CD4-positive, alpha-beta T cell treated with Interleukin-15 for 4 hours (primary cell): ENCODE results near the gene THOC5.

Source experiments
- DNase-seq: peaks from one replicate; pipeline ENCODE4 v3.0.0-alpha.2; 2020; ENCODE audit warnings: low spot score

The THOC5 gene

GRCh38 chr22:29473001-29473400, 80.6 kb downstream of the THOC5 start:
- DNase-seq = no peak

DNA sequence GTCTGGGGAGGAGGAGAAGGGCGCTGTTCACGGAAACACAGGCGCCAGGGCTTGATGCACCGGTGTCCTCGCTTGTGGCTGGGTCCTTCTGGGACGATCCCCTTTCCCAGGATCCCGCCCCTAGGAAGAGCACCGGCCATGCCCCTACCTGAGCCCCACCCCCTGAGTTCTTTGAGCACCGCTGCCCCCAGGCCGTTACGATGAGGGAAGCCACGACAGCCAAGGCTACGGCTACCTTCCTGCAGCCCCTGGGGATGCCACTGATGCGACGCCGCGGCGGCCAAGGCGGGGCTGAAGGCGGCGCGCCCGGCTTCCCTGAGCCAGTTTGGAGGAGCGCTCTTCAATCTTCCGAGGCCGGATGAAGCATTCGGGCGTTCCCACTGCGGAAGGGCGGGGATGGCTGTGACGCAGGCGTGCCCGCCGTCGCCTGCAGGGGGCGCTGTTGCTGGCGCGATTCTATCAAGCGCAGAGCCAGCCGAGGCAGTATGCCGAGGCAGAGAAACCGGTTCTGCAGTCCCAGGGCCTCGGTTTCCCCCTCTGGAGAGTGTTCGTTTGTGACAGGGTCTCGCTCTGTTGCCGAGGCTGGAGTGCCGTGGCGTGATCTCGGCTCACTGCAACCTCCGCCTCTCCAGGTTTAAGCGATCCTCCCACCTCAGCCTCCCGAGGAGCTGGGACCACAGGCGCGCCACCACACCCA, 83.2 kb downstream of the THOC5 start:
- DNase-seq = peak; percentile 57

DNA sequence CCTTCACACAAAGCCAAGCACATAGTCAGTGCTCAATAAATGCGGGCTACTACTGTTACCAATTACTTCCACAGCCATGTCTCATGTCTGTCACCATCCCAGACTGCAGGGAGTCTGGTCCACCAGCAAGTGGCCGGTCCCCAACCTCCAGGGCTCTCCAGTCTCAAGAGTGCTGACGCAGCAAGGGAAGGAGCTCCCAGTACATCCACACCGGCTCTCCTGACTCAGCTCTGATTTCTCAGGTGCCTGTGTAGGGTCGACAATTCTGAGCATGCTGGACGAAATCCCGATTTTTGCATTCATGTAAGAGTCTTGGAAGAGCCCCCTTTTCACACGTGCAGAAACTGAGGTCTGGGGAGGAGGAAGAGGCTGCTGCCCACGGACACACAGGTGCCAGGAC, 83.8 kb downstream of the THOC5 start:
- DNase-seq = no peak

GRCh38 chr22:29464581-29464980, 89.0 kb downstream of the THOC5 start:
- DNase-seq = no peak

- DNase-seq = no peak
Measured at GRCh38 chr22:29463629-29464028, 89.9 kb downstream of the THOC5 start.

- no peak for DNase-seq
Measured at GRCh38 chr22:29461263-29461662, 92.3 kb downstream of the THOC5 start.

- no peak for DNase-seq
Measured at GRCh38 chr22:29459773-29460172, 93.8 kb downstream of the THOC5 start.

DNA sequence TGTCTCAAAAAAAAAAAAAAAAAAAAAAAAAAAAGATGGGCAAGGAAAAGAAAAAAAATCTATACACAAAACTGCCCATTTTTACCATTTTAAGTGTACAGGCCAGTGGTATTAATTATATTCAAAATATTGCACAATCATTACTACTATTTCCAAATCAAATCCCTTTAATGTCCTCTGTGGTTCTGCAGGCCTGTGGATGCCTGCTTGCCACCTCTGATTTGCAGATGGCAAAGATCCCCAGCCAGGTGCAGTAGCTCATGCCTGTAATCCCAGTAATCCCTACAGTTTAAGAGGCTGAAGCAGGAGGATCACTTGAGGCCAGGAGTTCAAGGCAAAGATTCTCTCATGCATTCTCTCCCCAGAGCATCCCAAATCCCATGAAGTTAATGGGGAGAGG, 95.0 kb downstream of the THOC5 start:
- DNase-seq = no peak

DNA sequence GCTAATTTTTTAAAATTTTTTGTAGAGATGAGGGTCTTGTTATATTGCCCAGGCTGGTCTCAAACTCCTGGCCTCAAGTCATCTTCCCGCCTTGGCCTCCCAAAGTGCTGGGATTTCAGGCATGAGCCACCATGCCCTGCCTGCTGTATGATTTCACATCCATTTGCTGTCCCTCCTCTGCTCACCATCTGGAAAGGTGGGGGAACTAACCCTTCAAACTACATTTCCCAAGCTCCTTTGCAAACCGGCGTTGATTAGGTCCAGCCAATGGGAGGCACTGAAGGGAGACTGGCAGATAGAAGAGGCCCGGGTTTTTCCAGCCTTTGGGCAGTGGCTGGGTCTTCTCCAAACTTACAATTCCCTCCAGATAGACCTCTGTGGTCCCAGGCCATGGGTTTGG, 95.8 kb downstream of the THOC5 start:
- DNase-seq = no peak

- no peak for DNase-seq
Measured at GRCh38 chr22:29456211-29456671, 97.3 kb downstream of the THOC5 start.
